ENCODE data around the gene DVL1. TPM values are rescaled to one million over a fixed set of nuclear protein-coding genes. Genes with fewer than 3 reads are reported as not detected.

The DVL1 gene
- total and polyA plus RNA-seq, 2 of the 13 experiments (the other 11 are each of a cell fraction or from before 2014, with no cell fraction given), result 30.8 to 60.4 TPM

DNA sequence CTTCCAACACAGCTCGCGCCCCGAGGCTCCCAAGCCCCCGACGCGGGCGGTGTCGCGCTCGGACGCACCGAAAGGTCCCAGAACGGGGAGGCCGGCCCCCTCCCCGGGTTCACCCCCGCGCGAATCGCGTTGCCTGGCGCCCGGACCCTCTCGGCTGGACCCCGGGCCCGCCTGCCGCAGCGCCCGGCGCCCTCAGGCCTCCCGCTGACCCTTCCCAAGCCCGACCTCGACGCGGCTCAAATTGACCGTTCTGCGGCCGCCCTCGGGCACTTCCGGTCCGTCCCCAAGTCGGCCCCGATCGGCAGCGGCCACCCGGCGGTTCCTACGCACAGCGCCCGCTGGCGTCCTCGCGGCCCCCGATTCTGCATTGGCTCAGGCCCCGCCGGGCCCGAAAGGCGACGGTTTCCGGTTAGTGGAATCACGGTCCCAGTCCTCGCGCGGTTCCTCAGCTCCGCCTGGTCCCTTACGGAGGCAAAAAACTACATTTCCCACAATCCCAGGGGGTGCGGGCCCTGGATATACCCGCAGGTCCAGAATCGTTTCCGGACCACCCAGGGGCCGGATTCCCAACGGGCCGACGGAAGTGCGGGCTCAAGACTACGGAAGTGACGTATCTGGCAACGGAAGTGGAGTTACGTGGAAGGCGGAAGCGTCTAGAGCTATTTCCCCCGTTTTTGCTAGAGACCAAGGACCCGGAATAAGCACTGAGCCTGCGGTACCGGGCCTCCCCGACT is 25.9 kb upstream of the DVL1 start, which contains the start of gene AURKAIP1:
AURKAIP1 (minus strand) TSS at position 279 of the 734 bp plus-strand sequence. CDS start 451 bp downstream, outside the sequence.
- no peaks in the 10 kb centered on the region for H4K20me1 ChIP-seq (ENCODE audit: insufficient read depth, low read length)
- H3K27ac ChIP-seq (ENCODE audit: extremely low read length, insufficient read depth, low read length), result peak within 1 kb of the TSS; percentile 79
- H3K9ac ChIP-seq (ENCODE audit: insufficient read depth, low read depth, low read length), result peak within 1 kb of the TSS; percentile 98
- intact Hi-C loops (cut with micrococcal nuclease; ENCODE audit: unreplicated experiment), result no loop called here
- no peaks in the 10 kb centered on the region for H3K9me3 ChIP-seq (ENCODE audit: low read length)
- H3K4me3 ChIP-seq (replicated peaks in 1 of 3; ENCODE audit: insufficient read depth in 1 of 3, low read depth in 2 of 3, low read length in 3 of 3), result peak within 1 kb of the TSS; percentile 75 to 99 (median 90)
- peaks cover 37% of the 10 kb centered on the region for H3K4me1 ChIP-seq (ENCODE audit: insufficient read depth, low read length)
- ChIA-PET CTCF (ENCODE audit: low intra/inter-chr PET ratio, low total read pairs) (no interaction called here), POLR2A (interaction anchor here (0.5 to 3.2 kb wide), 31 partner anchors 9 to 766 kb away, joined by 3 to 35 read pairs (median 5); partner anchors contain the start of genes ANKRD65, CCNL2, DVL1 and MRPL20)
- no peak within 1 kb of the TSS for H2AFZ ChIP-seq (ENCODE audit: low read length)
- FAIRE-seq, result peak; percentile 99
- no peaks in the 10 kb centered on the region; a peak in 1 of 5 replicates for H3K27me3 ChIP-seq (ENCODE audit: control insufficient read depth in 1 of 2, insufficient read depth in 2 of 2, low read length in 2 of 2)
- DNase-seq (ENCODE audit: low spot score), result peak; percentile 99
- peaks cover 0 to 3% of the 10 kb centered on the region in 2 experiments; a peak in 1 of 5 replicates for H3K36me3 ChIP-seq (replicated peaks in 1 of 2; ENCODE audit: control insufficient read depth in 1 of 2, insufficient read depth in 2 of 2, low read length in 2 of 2)
- peaks cover 19% of the 10 kb centered on the region for H3K79me2 ChIP-seq (ENCODE audit: insufficient read depth, low read length)
- no TSS peak for BruUV-seq (replicated peaks)
- peak within 1 kb of the TSS; percentile 100 for H3K4me2 ChIP-seq (ENCODE audit: low read depth, low read length)
- 2% methylated on average over 8 of the region's 85 CpGs for WGBS (ENCODE audit: low lambda C conversion rate)
- in situ Hi-C loops (cut with HindIII; ENCODE audit: extremely low pct_ligation_motif_present, low pct_unique_long_range_greater_than_20kb), result no loop called here
- ATAC-seq, result peak; percentile 90
- TF ChIP-seq, protein P1, sequence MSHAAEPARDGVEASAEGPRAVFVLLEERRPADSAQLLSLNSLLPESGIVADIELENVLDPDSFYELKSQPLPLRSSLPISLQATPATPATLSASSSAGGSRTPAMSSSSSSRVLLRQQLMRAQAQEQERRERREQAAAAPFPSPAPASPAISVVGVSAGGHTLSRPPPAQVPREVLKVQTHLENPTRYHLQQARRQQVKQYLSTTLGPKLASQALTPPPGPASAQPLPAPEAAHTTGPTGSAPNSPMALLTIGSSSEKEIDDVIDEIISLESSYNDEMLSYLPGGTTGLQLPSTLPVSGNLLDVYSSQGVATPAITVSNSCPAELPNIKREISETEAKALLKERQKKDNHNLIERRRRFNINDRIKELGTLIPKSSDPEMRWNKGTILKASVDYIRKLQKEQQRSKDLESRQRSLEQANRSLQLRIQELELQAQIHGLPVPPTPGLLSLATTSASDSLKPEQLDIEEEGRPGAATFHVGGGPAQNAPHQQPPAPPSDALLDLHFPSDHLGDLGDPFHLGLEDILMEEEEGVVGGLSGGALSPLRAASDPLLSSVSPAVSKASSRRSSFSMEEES (CRISPR knock-in tag; IDR thresholded peaks at IDR 0.05), result peak; percentile 73
- TF ChIP-seq MIXL1 (CRISPR knock-in tag; IDR thresholded peaks at IDR 0.05) (peak; percentile 89), STAG1 (CRISPR knock-in tag; IDR thresholded peaks at IDR 0.05) (peak; percentile 16; the same call in 1 of the 2 replicates), NFE2L2 (IDR thresholded peaks at IDR 0.05; ENCODE audit: low read length) (no peak), PAWR (CRISPR knock-in tag; IDR thresholded peaks at IDR 0.05; ENCODE audit: borderline replicate concordance) (peak; percentile 81; the same call in 1 of the 2 replicates), ZNF75D (CRISPR knock-in tag; IDR thresholded peaks at IDR 0.05; ENCODE audit: borderline replicate concordance) (no peak), IRF2 (CRISPR knock-in tag; IDR thresholded peaks at IDR 0.05) (peak; percentile 97), HOXA7 (CRISPR knock-in tag; IDR thresholded peaks at IDR 0.05) (no peak), HNRNPL (IDR thresholded peaks at IDR 0.05; ENCODE audit: low read depth, low read length) (0 out of 2 replicates have a peak, but pooled peaks have one; percentile 57), SMARCE1 (IDR thresholded peaks at IDR 0.05; ENCODE audit: borderline replicate concordance) (no peak), HMGA1 (CRISPR knock-in tag; conservative IDR thresholded peaks at IDR 0.05) (no peak), ELF3 (CRISPR knock-in tag; IDR thresholded peaks at IDR 0.05) (peak; percentile 82), MBD4 (IDR thresholded peaks at IDR 0.05; ENCODE audit: borderline replicate concordance, low read length) (no peak)
- TF ChIP-seq, protein P2, sequence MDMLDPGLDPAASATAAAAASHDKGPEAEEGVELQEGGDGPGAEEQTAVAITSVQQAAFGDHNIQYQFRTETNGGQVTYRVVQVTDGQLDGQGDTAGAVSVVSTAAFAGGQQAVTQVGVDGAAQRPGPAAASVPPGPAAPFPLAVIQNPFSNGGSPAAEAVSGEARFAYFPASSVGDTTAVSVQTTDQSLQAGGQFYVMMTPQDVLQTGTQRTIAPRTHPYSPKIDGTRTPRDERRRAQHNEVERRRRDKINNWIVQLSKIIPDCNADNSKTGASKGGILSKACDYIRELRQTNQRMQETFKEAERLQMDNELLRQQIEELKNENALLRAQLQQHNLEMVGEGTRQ (IDR thresholded peaks at IDR 0.05; ENCODE audit: low read depth, low read length), result no peak
- TF ChIP-seq, protein P2 (CRISPR knock-in tag; IDR thresholded peaks at IDR 0.05; ENCODE audit: borderline replicate concordance), result peak; percentile 18; the same call in 1 of the 2 replicates
- TF ChIP-seq, protein P3, sequence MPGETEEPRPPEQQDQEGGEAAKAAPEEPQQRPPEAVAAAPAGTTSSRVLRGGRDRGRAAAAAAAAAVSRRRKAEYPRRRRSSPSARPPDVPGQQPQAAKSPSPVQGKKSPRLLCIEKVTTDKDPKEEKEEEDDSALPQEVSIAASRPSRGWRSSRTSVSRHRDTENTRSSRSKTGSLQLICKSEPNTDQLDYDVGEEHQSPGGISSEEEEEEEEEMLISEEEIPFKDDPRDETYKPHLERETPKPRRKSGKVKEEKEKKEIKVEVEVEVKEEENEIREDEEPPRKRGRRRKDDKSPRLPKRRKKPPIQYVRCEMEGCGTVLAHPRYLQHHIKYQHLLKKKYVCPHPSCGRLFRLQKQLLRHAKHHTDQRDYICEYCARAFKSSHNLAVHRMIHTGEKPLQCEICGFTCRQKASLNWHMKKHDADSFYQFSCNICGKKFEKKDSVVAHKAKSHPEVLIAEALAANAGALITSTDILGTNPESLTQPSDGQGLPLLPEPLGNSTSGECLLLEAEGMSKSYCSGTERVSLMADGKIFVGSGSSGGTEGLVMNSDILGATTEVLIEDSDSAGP (CRISPR knock-in tag; IDR thresholded peaks at IDR 0.05; ENCODE audit: borderline replicate concordance), result peak; percentile 98
- TF ChIP-seq, protein P4, sequence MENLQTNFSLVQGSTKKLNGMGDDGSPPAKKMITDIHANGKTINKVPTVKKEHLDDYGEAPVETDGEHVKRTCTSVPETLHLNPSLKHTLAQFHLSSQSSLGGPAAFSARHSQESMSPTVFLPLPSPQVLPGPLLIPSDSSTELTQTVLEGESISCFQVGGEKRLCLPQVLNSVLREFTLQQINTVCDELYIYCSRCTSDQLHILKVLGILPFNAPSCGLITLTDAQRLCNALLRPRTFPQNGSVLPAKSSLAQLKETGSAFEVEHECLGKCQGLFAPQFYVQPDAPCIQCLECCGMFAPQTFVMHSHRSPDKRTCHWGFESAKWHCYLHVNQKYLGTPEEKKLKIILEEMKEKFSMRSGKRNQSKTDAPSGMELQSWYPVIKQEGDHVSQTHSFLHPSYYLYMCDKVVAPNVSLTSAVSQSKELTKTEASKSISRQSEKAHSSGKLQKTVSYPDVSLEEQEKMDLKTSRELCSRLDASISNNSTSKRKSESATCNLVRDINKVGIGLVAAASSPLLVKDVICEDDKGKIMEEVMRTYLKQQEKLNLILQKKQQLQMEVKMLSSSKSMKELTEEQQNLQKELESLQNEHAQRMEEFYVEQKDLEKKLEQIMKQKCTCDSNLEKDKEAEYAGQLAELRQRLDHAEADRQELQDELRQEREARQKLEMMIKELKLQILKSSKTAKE (CRISPR knock-in tag; IDR thresholded peaks at IDR 0.05; ENCODE audit: borderline replicate concordance), result no peak

All from HepG2 (cell line).